ENCODE results near the gene SIRT7.
"Not testable (repeated sequence)": the region's sequence is repeated elsewhere in the genome, so short reads cannot be mapped to it uniquely, and the experiment has no call there.

The SIRT7 gene

GRCh38 chr17:81918832-81919545 lies 1.0 kb upstream of the SIRT7 start:
- no peak for DNase-seq

GRCh38 chr17:81918333-81918669 lies 325 bp upstream of the SIRT7 start:
- not testable (repeated sequence) for DNase-seq

- no peak for DNase-seq
Measured at GRCh38 chr17:81916234-81917001, 1.6 kb downstream of the SIRT7 start.

- no peak for DNase-seq
Measured at GRCh38 chr17:81915331-81915730, 2.6 kb downstream of the SIRT7 start.

- no peak for DNase-seq
Measured at GRCh38 chr17:81914103-81914850, 3.7 kb downstream of the SIRT7 start.

- no peak for DNase-seq
Measured at GRCh38 chr17:81913394-81914102, 4.4 kb downstream of the SIRT7 start.

GRCh38 chr17:81912441-81913309 lies 5.3 kb downstream of the SIRT7 start:
- no peak for DNase-seq

GRCh38 chr17:81911969-81912368 lies 6.0 kb downstream of the SIRT7 start:
- no peak for DNase-seq

GRCh38 chr17:81911277-81911961 lies 6.6 kb downstream of the SIRT7 start, which contains the start of gene PCYT2:
TSS of gene PCYT2 (minus strand) at chr17:81911399. CDS start at chr17:81911355, 44 bp downstream.
- DNase-seq, result peak; percentile 51

GRCh38 chr17:81910840-81911276 lies 7.1 kb downstream of the SIRT7 start:
- DNase-seq, result no peak

GRCh38 chr17:81909966-81910839 lies 7.8 kb downstream of the SIRT7 start:
- DNase-seq, result no peak

GRCh38 chr17:81909231-81909630 lies 8.7 kb downstream of the SIRT7 start:
- no peak for DNase-seq

- no peak for DNase-seq
Measured at GRCh38 chr17:81908793-81909192, 9.2 kb downstream of the SIRT7 start.

GRCh38 chr17:81907219-81908145 lies 10.5 kb downstream of the SIRT7 start:
- DNase-seq, result no peak

- no peak for DNase-seq
Measured at GRCh38 chr17:81906476-81907218, 11.3 kb downstream of the SIRT7 start.

- no peak for DNase-seq
Measured at GRCh38 chr17:81905993-81906392, 12.0 kb downstream of the SIRT7 start.

- no peak for DNase-seq
Measured at GRCh38 chr17:81905424-81905875, 12.5 kb downstream of the SIRT7 start.
